ENCODE data around the gene INSIG1. TPM values are rescaled to one million over a fixed set of nuclear protein-coding genes. Genes with fewer than 3 reads are reported as not detected.

Gene INSIG1
- total RNA-seq, 1 experiment from 2014 or later, result 60.1 TPM

Other genes starting within 250 kb of the INSIG1 start
- gene HTR5A, start 227.6 kb upstream of the INSIG1 start, total RNA-seq (2022), result not detected in 2 replicates
- gene EN2, start 160.3 kb downstream of the INSIG1 start, total RNA-seq (2022), result 1.1 and 1.5 TPM in 2 replicates
- not detected in 2 replicates for gene CNPY1, start 248.7 kb downstream of the INSIG1 start, total RNA-seq (2022)

Measured in Caco-2 (cell line).